ENCODE data around the gene TRIM9.

Gene TRIM9

GRCh38 chr14:50928002-50928635 is 166.8 kb downstream of the TRIM9 start:
- no peak overlapping the region for H3K4me3 ChIP-seq (ENCODE audit: low read length)
- TF ChIP-seq, protein P1, sequence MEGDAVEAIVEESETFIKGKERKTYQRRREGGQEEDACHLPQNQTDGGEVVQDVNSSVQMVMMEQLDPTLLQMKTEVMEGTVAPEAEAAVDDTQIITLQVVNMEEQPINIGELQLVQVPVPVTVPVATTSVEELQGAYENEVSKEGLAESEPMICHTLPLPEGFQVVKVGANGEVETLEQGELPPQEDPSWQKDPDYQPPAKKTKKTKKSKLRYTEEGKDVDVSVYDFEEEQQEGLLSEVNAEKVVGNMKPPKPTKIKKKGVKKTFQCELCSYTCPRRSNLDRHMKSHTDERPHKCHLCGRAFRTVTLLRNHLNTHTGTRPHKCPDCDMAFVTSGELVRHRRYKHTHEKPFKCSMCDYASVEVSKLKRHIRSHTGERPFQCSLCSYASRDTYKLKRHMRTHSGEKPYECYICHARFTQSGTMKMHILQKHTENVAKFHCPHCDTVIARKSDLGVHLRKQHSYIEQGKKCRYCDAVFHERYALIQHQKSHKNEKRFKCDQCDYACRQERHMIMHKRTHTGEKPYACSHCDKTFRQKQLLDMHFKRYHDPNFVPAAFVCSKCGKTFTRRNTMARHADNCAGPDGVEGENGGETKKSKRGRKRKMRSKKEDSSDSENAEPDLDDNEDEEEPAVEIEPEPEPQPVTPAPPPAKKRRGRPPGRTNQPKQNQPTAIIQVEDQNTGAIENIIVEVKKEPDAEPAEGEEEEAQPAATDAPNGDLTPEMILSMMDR (IDR thresholded peaks at IDR 0.05; ENCODE audit: insufficient read depth, low read depth, low read length, missing control alignments), result no peak
- no peak for DNase-seq (ENCODE audit: low read depth)

- no peak for DNase-seq (ENCODE audit: low read depth)
- TF ChIP-seq, protein P1 (IDR thresholded peaks at IDR 0.05; ENCODE audit: insufficient read depth, low read depth, low read length, missing control alignments), result no peak
- H3K4me3 ChIP-seq (ENCODE audit: low read length), result no peak overlapping the region
Measured at GRCh38 chr14:50926851-50927386, 168.0 kb downstream of the TRIM9 start.
